GM12872 (cell line): ENCODE data around the gene NDUFB7.

Experiments used
- TF ChIP-seq, protein P1 (sequence below): IDR thresholded peaks from 3 replicates; pipeline ENCODE4 v1.5.1; 2011; ENCODE audit warnings: low read depth, mild to moderate bottlenecking, low read length, moderate library complexity; ENCODE audit not compliant: insufficient read depth

Gene NDUFB7

DNA sequence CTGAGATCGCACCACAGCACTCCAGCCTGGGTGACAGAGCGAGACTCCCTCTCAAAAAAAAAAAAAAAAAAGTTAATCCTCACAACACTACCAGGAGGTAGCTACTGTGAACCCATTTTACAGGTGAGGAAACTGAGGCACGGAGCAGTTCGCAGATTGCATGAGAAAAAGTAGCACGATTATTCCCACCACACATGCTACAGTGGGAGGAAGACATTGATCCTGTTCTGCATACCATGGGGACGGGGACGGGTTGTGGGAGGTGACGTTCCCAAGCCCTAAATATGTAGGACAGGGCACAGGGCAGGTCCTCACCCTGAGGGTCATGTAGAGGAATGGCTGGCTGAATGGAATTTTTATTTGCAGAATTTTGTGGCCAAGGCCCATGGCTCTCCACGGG is 34.8 kb upstream of the NDUFB7 start:
- TF ChIP-seq, protein P1, sequence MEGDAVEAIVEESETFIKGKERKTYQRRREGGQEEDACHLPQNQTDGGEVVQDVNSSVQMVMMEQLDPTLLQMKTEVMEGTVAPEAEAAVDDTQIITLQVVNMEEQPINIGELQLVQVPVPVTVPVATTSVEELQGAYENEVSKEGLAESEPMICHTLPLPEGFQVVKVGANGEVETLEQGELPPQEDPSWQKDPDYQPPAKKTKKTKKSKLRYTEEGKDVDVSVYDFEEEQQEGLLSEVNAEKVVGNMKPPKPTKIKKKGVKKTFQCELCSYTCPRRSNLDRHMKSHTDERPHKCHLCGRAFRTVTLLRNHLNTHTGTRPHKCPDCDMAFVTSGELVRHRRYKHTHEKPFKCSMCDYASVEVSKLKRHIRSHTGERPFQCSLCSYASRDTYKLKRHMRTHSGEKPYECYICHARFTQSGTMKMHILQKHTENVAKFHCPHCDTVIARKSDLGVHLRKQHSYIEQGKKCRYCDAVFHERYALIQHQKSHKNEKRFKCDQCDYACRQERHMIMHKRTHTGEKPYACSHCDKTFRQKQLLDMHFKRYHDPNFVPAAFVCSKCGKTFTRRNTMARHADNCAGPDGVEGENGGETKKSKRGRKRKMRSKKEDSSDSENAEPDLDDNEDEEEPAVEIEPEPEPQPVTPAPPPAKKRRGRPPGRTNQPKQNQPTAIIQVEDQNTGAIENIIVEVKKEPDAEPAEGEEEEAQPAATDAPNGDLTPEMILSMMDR: no peak

DNA sequence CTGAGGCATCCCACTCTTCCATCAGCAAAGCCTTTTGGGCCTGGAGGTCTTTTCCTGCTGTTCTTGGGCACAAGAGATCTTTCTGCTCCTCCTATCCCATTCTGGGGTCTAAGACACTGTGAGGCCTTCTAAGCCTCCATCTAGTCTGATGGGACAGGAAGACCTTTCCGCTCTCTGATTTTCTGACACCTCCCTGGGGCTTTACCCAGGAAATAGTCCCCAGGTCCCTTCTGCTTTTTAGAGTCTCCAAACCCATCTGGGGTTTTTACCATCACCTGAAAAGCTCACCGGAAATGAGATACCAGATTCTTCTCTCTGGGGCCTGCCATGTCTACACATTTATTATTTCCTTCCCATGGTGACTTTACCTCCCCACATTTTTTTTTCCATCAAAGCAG is 32.1 kb upstream of the NDUFB7 start:
- TF ChIP-seq, protein P1: no peak

DNA sequence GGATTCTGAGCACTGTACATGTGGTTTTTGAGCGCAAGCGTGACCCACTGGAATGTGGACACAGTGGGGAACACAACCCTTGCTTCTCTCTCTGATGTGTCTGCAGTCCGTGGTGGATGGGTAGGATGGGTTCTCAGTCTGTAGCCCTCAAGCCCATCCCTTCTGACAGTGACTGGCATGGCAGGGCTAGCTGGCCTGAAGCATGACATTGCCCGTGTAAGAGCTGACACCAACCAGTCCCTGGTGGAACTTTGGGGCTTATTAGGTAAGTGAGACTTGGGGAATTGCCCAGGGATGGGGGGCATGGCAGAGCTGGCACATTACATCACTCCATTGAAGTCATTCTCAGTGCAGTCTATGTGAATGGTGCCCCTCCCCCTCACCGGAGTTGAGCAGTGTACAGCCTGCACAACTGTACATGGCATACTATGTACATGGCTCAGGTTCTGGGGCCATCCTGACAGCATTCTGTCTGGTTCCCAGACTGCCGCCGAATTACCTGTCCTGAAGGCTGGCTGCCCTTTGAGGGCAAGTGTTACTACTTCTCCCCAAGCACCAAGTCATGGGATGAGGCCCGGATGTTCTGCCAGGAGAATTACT is 27.8 kb upstream of the NDUFB7 start:
- TF ChIP-seq, protein P1: no peak

DNA sequence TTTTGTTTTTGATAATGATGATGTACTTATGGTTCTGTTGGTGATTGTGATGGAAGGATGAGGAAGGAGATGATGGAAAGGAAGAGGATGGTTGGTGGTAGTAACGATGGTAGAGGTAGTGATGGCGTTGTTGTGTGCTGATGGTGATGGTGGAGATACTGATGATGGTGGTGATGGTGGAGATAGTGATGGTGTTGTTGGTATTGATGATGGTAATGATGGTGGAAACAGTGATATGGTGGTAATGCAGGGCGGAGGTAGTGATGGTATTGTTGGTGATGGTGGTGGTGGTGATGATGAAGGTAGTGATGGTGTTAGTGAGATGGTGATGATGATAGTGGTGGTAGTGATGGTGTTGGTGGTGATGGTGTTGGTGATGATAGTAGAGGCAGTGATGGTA is 23.7 kb upstream of the NDUFB7 start:
- TF ChIP-seq, protein P1: no peak

DNA sequence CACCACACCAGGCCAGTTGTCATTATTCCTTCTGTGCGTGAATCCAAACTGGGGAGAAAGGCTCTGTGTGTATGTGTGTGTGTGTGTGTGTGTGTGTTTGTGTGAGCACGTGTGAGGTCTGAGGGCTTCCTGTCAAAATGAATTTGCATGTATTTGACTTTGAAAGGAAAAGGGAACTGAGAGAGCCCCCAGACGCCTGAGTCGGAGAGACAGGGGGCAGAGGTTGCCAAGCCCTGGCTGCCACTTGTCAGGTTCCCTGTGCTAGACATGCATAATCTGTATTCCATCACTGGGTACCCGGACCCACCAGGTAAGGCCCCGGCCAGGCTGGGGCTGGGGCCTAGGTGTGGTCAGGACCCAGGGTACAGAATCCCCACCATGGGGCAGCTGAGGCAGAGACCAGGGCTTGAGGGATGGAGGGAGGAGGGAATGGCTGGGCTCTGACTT is 11.1 kb upstream of the NDUFB7 start, which contains the start of gene CLEC17A:
CLEC17A (plus strand) TSS at position 191 of the 447 bp plus-strand sequence; CDS start at position 268, 77 bp downstream.
- TF ChIP-seq, protein P1: no peak

DNA sequence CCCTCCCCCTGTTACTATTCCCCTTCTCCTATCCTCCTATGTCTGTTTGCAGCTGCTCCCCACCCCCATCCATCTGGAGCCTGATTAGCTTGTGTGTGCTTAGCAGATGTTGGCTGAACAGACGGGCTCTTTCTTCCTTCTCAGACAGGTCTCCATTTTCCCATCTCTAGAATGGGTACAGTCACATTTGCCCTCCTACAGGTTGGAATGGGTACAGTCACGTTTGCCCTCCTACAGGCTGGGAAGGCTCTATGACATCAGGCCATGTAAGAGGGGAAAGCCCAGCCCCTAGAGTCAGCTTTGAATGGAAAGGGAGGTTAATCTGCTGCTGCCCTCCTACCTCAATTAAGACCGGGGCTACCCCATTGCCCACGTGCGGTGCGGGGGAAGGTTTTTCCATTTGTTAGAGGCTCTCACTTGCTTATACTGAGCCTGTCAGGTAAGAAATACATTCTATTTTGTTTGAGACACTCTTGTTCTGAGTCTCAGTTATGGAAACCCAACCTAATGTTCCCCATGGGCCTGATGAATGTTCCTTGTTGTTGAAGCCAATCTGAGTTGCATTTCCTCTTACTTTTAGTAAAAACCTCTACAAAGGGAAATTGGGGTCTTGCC is 8.9 kb upstream of the NDUFB7 start:
- TF ChIP-seq, protein P1: peak; percentile 41; the same call in 2 of the 3 replicates

DNA sequence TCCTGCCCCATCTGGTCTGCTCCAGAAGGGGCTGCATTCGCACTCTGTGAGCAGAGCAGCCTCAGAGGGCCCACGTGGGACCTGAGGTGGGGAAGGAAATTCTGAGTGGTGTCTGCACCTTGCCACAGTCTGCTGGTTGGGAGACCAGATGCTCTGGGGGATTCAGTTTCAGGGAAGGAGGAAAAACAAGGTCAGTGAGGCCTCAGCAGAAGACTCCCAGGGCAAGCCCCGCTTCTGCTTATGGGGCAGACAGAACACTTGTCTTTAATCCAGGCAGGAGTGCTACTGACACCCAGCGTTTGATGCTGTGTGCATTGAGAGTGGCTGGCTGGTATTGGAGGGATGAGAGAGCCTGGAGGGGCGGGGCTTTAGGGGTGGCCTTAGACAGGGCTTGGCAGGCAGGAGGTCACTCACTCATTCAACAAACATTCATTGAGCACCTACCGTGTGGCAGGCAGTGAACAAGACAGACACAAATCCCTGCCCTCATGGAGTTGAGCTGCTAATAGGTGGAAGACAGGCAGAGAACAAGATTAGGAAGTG is 6.1 kb upstream of the NDUFB7 start:
- TF ChIP-seq, protein P1: no peak
